GM23248 (cell line): ENCODE data around the gene APOL1.

Experiments used
- EZH2 ChIP-seq: fragments of 200-600 bp; sonication (generic); IDR thresholded peaks from 2 replicates; pipeline ENCODE4 v1.6.1; 2018; ENCODE audit warnings: antibody characterized with exemption, mild to moderate bottlenecking; ENCODE audit not compliant: insufficient read depth, poor library complexity, severe bottlenecking
- EZH2phosphoT487 ChIP-seq: fragments of 200-600 bp; sonication (generic); IDR thresholded peaks from 2 replicates; pipeline ENCODE4 v1.6.1; 2018; ENCODE audit warnings: antibody characterized with exemption, moderate library complexity, mild to moderate bottlenecking, low read depth; ENCODE audit not compliant: insufficient read depth

DNA sequence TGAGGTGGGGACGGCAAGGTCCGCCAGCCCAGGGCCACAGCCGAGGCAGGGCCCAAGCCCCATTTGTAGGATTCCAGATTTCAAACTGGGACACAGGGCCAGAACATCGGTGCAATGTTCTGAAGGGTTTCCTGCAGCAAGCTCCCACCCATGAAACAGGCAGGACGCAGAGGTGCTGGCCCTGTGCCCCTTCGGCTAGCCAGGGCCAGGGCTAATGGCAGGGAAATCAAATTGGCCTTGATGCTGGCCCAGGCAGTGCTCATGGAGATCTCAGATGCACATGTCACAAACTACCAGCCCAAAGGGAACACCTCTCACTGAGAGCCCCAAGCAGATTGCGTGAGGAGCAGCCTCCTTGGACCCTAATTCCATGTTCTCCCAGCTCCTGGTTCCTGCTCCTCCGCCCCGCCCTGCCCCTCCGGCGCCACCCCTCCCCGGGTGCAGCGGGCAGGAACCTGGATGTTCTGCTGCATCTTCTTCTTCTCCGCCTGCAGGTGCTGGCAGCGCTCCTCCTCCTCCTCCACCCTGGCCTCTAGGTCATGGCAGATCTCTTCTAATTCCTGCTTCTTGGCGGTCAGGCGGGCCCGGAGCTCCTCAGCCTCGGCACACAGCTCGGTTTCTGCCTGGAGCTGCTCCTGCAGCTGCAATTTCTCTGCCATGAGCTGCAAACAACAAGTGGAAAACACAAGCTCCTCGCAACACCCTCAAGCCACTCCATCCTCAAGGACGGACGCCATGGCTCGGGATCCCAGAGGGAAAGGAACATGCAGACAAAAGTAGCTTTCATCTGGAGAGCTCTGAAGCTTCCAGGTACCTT, 47.7 kb downstream of the APOL1 start:
- no peak for TF ChIP-seq EZH2
- TF ChIP-seq EZH2phosphoT487 = no peak
